EL (cell line): Measurements from ENCODE around the gene PRR5L.

Experiments
- DNase-seq: peaks from one replicate; pipeline ENCODE4 v3.0.0-alpha.2; 2016

The PRR5L gene

GRCh38 chr11:36328966-36329673 lies 33.0 kb downstream of the PRR5L start:
- DNase-seq, result peak; percentile 16

- no peak for DNase-seq
Observed at GRCh38 chr11:36330411-36330810, 34.3 kb downstream of the PRR5L start.

- peak; percentile 49 for DNase-seq
Observed at GRCh38 chr11:36333468-36333867, 37.4 kb downstream of the PRR5L start.

- DNase-seq, result peak; percentile 64
Observed at GRCh38 chr11:36333897-36334296, 37.8 kb downstream of the PRR5L start.

GRCh38 chr11:36339888-36340287 lies 43.8 kb downstream of the PRR5L start:
- no peak for DNase-seq

- DNase-seq, result no peak
Observed at GRCh38 chr11:36340897-36341296, 44.8 kb downstream of the PRR5L start.

GRCh38 chr11:36341915-36342314 lies 45.8 kb downstream of the PRR5L start:
- no peak for DNase-seq

GRCh38 chr11:36342327-36342726 lies 46.2 kb downstream of the PRR5L start:
- no peak for DNase-seq

GRCh38 chr11:36343436-36343835 lies 47.3 kb downstream of the PRR5L start:
- DNase-seq, result no peak

GRCh38 chr11:36345084-36345511 lies 49.0 kb downstream of the PRR5L start:
- no peak for DNase-seq

GRCh38 chr11:36345535-36346141 lies 49.5 kb downstream of the PRR5L start:
- no peak for DNase-seq

GRCh38 chr11:36346562-36347383 lies 50.7 kb downstream of the PRR5L start:
- DNase-seq, result no peak

- no peak for DNase-seq
Observed at GRCh38 chr11:36347384-36347906, 51.4 kb downstream of the PRR5L start.

- no peak for DNase-seq
Observed at GRCh38 chr11:36349351-36350136, 53.5 kb downstream of the PRR5L start.

- no peak for DNase-seq
Observed at GRCh38 chr11:36350137-36350513, 54.0 kb downstream of the PRR5L start.

- no peak for DNase-seq
Observed at GRCh38 chr11:36352922-36353321, 56.8 kb downstream of the PRR5L start.

GRCh38 chr11:36354221-36355003 lies 58.3 kb downstream of the PRR5L start:
- DNase-seq, result peak; percentile 96

GRCh38 chr11:36356201-36356600 lies 60.1 kb downstream of the PRR5L start:
- peak; percentile 31 for DNase-seq

GRCh38 chr11:36357831-36358230 lies 61.7 kb downstream of the PRR5L start:
- DNase-seq, result no peak

GRCh38 chr11:36358436-36358835 lies 62.3 kb downstream of the PRR5L start:
- DNase-seq, result no peak

- DNase-seq, result no peak
Observed at GRCh38 chr11:36360318-36360717, 64.2 kb downstream of the PRR5L start.
